Measurements from ENCODE around the gene EXOSC10.

Gene EXOSC10

DNA sequence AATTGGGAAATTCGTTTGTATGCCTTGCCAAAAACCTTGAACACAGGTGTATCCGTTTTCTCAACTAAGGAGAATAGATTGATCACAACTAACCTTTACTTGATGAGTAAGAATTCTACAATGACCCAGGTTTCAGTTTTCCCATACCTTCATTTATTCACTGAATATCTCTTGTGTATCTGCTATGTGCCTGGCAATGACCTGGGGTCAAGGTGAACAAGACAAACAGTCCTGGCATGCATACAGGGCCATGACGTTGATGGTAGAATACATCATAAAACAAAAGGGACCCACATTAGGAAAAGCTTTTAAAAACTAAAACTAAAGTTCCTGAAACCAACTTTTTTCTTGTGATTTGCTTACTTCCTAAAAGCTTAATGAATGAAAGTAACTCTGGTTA, 32.1 kb upstream of the EXOSC10 start:
- FAIRE-seq = no peak
- TF ChIP-seq, protein P1, sequence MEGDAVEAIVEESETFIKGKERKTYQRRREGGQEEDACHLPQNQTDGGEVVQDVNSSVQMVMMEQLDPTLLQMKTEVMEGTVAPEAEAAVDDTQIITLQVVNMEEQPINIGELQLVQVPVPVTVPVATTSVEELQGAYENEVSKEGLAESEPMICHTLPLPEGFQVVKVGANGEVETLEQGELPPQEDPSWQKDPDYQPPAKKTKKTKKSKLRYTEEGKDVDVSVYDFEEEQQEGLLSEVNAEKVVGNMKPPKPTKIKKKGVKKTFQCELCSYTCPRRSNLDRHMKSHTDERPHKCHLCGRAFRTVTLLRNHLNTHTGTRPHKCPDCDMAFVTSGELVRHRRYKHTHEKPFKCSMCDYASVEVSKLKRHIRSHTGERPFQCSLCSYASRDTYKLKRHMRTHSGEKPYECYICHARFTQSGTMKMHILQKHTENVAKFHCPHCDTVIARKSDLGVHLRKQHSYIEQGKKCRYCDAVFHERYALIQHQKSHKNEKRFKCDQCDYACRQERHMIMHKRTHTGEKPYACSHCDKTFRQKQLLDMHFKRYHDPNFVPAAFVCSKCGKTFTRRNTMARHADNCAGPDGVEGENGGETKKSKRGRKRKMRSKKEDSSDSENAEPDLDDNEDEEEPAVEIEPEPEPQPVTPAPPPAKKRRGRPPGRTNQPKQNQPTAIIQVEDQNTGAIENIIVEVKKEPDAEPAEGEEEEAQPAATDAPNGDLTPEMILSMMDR (IDR thresholded peaks at IDR 0.05; ENCODE audit: insufficient read depth, missing control alignments) = no peak
- DNase-seq (ENCODE audit: insufficient read length, low spot score) = no peak

- TF ChIP-seq, protein P1 (IDR thresholded peaks at IDR 0.05; ENCODE audit: insufficient read depth, missing control alignments) = no peak
Measured at GRCh38 chr1:11130406-11130805, 30.7 kb upstream of the EXOSC10 start.

DNA sequence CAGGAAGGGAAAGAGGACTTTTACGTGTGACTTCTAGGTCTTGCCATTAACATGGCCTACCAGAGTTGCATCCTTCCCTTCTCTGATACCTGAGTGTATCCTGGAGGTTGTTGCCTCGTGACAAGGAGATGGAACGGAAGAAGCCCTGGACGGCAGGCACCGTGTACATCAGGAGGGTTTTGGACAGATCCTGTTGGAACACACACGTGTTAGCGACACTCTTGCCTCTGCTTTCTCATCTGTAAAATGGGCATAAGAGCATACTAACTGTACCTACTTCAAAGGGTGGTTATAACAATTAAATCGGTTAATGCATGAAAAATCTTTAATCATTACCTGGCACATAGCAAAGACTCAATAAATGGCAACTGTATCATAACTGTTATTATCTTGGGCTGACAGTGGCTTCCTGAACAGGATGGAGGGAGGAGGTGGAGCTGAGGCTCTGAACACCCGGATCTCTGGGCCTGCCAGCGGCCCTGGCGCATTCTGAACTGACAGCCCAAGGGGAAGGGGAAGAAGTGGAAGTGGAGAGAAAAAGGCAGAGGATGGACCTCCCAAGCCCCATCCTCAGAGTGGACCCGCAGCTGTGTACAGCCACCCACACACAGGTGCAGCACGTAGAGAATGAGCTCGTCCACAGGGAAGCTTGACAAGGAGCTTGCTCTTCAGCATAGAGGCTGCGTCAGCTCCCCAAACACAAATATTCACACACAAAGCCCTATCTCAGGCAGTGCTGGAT, 30.2 kb upstream of the EXOSC10 start:
- DNase-seq (ENCODE audit: insufficient read length, low spot score) = no peak
- TF ChIP-seq, protein P1 (IDR thresholded peaks at IDR 0.05; ENCODE audit: insufficient read depth, missing control alignments) = no peak
- FAIRE-seq = no peak

More at GRCh38 chr1:11130406-11130805, 30.7 kb upstream of the EXOSC10 start:
- no peak for DNase-seq (ENCODE audit: insufficient read length, low spot score)
- no peak for FAIRE-seq

DNA sequence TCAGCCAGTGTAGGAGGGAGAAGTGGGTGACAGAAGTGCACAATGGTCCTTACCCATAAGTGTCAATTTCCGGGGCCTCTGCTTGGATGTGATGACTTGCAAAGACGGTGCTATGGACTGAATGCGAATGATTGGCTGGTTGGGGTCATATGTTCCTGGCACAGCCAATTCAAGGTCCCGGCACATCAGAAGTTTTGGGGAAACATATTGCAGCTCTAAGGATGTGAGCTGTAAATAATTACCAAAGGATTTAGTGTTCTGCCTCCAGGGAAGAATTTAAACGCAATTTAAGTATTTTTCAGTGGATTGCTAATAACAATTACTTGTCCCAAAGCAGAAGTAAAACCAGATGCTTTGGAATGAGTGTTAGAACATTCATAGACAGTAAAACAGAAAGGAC, 26.9 kb upstream of the EXOSC10 start:
- DNase-seq (ENCODE audit: insufficient read length, low spot score) = no peak
- TF ChIP-seq, protein P1 (IDR thresholded peaks at IDR 0.05; ENCODE audit: insufficient read depth, missing control alignments) = no peak
- no peak for FAIRE-seq

DNA sequence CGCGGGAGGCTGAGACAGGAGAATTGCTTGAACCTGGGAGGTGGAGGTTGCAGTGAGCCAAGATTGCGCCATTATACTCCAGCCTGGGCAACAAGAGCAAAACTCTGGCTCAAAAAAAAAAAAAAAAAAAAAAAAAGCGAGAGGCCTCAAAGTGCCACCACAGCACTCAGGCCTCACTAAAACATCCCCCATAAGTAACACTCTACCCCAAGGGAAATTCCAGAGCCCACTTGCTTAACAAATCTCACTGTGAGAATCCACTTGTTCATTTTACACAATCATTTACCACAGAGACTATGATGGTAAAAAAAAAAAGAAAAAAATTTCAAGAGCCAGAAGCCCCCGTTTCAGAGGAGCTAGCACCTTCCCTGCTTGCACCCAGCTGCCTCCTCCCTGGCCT, 26.3 kb upstream of the EXOSC10 start:
- TF ChIP-seq, protein P1 (IDR thresholded peaks at IDR 0.05; ENCODE audit: insufficient read depth, missing control alignments) = no peak
- no peak for FAIRE-seq
- no peak for DNase-seq (ENCODE audit: insufficient read length, low spot score)

GRCh38 chr1:11124965-11125364, 25.3 kb upstream of the EXOSC10 start:
- DNase-seq (ENCODE audit: insufficient read length, low spot score) (no peak), FAIRE-seq (no peak)
- TF ChIP-seq, protein P1 (IDR thresholded peaks at IDR 0.05; ENCODE audit: insufficient read depth, missing control alignments) = no peak

- FAIRE-seq (no peak), DNase-seq (ENCODE audit: insufficient read length, low spot score) (no peak)
- TF ChIP-seq, protein P1 (IDR thresholded peaks at IDR 0.05; ENCODE audit: insufficient read depth, missing control alignments) = no peak
Measured at GRCh38 chr1:11116318-11116717, 16.6 kb upstream of the EXOSC10 start.

Data from D721Med (cell line).